Common myeloid progenitor, CD34-positive (primary cell): ENCODE data around the gene SBF2.

Source experiments
- CTCF ChIA-PET: fragments of 350-600 bp; sonication (Branson Sonifier 250); formaldehyde crosslinking; loops from one replicate; lab custom pipeline; 2021; ENCODE audit warnings: antibody characterized with exemption; lab: Charles Lee
- POLR2A ChIA-PET: fragments of 350-600 bp; sonication (Branson Sonifier 250); formaldehyde crosslinking; loops from one replicate; lab custom pipeline; 2021; ENCODE audit warnings: antibody characterized with exemption; lab: Charles Lee
- DNase-seq, 3 donors: peaks; one replicate each; pipeline versions ENCODE4 v3.0.0 to v3.0.0-alpha.2; 2013
- H3K27ac ChIP-seq, 2 experiments: 1 replicate in 1 of 2; 2 replicates in 1 of 2; pipeline ENCODE4 v1.7.0; 2013; ENCODE audit warnings: inconsistent platforms in 2 of 2, low read length in 2 of 2, mild to moderate bottlenecking in 2 of 2, low read depth in 1 of 2, moderate library complexity in 1 of 2; ENCODE audit not compliant: severe bottlenecking in 2 of 2, insufficient read depth in 1 of 2, poor library complexity in 1 of 2
- H3K27me3 ChIP-seq, 5 experiments: replicated peaks in 2 of 5; 1 replicate in 3 of 5; 2 replicates in 2 of 5; pipeline versions ENCODE4 v1.6.1 to v1.7.0; 2013; ENCODE audit warnings: low read length in 4 of 5, mild to moderate bottlenecking in 2 of 5, moderate library complexity in 2 of 5, inconsistent platforms in 1 of 5; ENCODE audit not compliant: insufficient read depth in 5 of 5, control insufficient read depth in 4 of 5
- H3K36me3 ChIP-seq, 4 experiments: 1 replicate in 2 of 4; 2 replicates in 2 of 4; pipeline versions ENCODE4 v1.6.1 to v1.7.0; 2013; ENCODE audit warnings: low read length in 3 of 4, control low read depth in 1 of 4, mild to moderate bottlenecking in 1 of 4; ENCODE audit not compliant: control insufficient read depth in 4 of 4, insufficient read depth in 4 of 4
- H3K4me1 ChIP-seq, 4 experiments: 1 replicate in 3 of 4; 2 replicates in 1 of 4; pipeline versions ENCODE4 v1.6.1 to v1.7.1; 2013; ENCODE audit warnings: low read length in 3 of 4, mild to moderate bottlenecking in 3 of 4, control low read depth in 1 of 4, inconsistent platforms in 1 of 4, moderate library complexity in 1 of 4; ENCODE audit not compliant: control insufficient read depth in 4 of 4, insufficient read depth in 4 of 4; ENCODE audit errors: control extremely low read depth in 1 of 4
- H3K4me3 ChIP-seq, 7 experiments: 1 replicate in 4 of 7; 2 replicates in 3 of 7; pipeline versions ENCODE4 v1.5.1 to v1.7.0; 2013; ENCODE audit warnings: mild to moderate bottlenecking in 7 of 7, low read length in 6 of 7, moderate library complexity in 6 of 7, inconsistent platforms in 2 of 7, low read depth in 2 of 7, control low read depth in 1 of 7; ENCODE audit not compliant: insufficient read depth in 4 of 7, control insufficient read depth in 1 of 7; ENCODE audit errors: extremely low read depth in 1 of 7
- H3K9me3 ChIP-seq, 5 experiments: 1 replicate in 4 of 5; 2 replicates in 1 of 5; pipeline versions ENCODE4 v1.6.1 to v1.7.1; 2013; ENCODE audit warnings: low read length in 4 of 5, mild to moderate bottlenecking in 2 of 5, inconsistent platforms in 1 of 5, low read depth in 1 of 5, moderate library complexity in 1 of 5; ENCODE audit not compliant: control insufficient read depth in 4 of 5, insufficient read depth in 2 of 5; ENCODE audit errors: control extremely low read depth in 1 of 5
- WGBS: methylation state at CpG from one replicate; pipeline ENCODE4 v1.1.5; 2013; ENCODE audit not compliant: insufficient coverage; 5-methylcytosine and 5-hydroxymethylcytosine counted together

Gene SBF2

GRCh38 chr11:9784602-9785315 lies 509.3 kb downstream of the SBF2 start:
- H3K4me3 ChIP-seq = no peak overlapping the region
- DNase-seq = peak in 1 of 3 donors; percentile 52
- H3K4me1 ChIP-seq = peaks cover 0 to 11% (median 6%) of the 10 kb centered on the region in 4 experiments
- H3K36me3 ChIP-seq = peaks cover 5 to 50% (median 31%) of the 10 kb centered on the region in 4 experiments
- H3K27ac ChIP-seq = no peak overlapping the region
- no peaks in the 10 kb centered on the region for H3K9me3 ChIP-seq
- ChIA-PET POLR2A (no interaction called here), CTCF (interaction anchor here (0.6 kb wide), 1 partner anchor 20 kb away, joined by 3 read pairs; no protein-coding TSS in a partner anchor)
- peaks cover 0 to 2% (median 0%) of the 10 kb centered on the region in 5 experiments for H3K27me3 ChIP-seq
- 93% methylated on average over 3 of the region's 6 CpGs for WGBS

GRCh38 chr11:9783986-9784385 lies 510.0 kb downstream of the SBF2 start:
- no peak for DNase-seq
- peaks cover 0 to 10% (median 6%) of the 10 kb centered on the region in 4 experiments for H3K4me1 ChIP-seq
- H3K27ac ChIP-seq = no peak overlapping the region
- H3K27me3 ChIP-seq = no peaks in the 10 kb centered on the region
- POLR2A ChIA-PET = no interaction called here
- 100% methylated on average over 1 of the region's 2 CpGs for WGBS
- H3K9me3 ChIP-seq = no peaks in the 10 kb centered on the region
- H3K36me3 ChIP-seq = peaks cover 5 to 55% (median 31%) of the 10 kb centered on the region in 4 experiments
- H3K4me3 ChIP-seq = no peak overlapping the region
- CTCF ChIA-PET = no interaction called here

GRCh38 chr11:9780929-9781328 lies 513.1 kb downstream of the SBF2 start:
- ChIA-PET CTCF (no interaction called here), POLR2A (no interaction called here)
- 95% methylated on average over 2 of the region's 4 CpGs for WGBS
- Histone ChIP-seq H3K4me1 (no peaks in the 10 kb centered on the region), H3K9me3 (no peaks in the 10 kb centered on the region), H3K4me3 (no peak overlapping the region), H3K36me3 (peaks cover 6 to 61% (median 23%) of the 10 kb centered on the region in 4 experiments), H3K27ac (no peak overlapping the region), H3K27me3 (no peaks in the 10 kb centered on the region)
- no peak for DNase-seq

- Histone ChIP-seq H3K9me3 (no peaks in the 10 kb centered on the region), H3K27ac (no peak overlapping the region), H3K36me3 (peaks cover 6 to 40% (median 16%) of the 10 kb centered on the region in 4 experiments), H3K4me3 (no peak overlapping the region), H3K27me3 (no peaks in the 10 kb centered on the region), H3K4me1 (no peaks in the 10 kb centered on the region)
- WGBS = 97% methylated on average over 3 of the region's 5 CpGs
- ChIA-PET POLR2A (no interaction called here), CTCF (no interaction called here)
- no peak for DNase-seq
Measured at GRCh38 chr11:9777525-9777924, 516.5 kb downstream of the SBF2 start.

GRCh38 chr11:9777066-9777465 lies 517.0 kb downstream of the SBF2 start:
- no peak for DNase-seq
- Histone ChIP-seq H3K36me3 (peaks cover 6 to 40% (median 16%) of the 10 kb centered on the region in 4 experiments), H3K9me3 (no peaks in the 10 kb centered on the region), H3K27me3 (no peaks in the 10 kb centered on the region), H3K4me1 (no peaks in the 10 kb centered on the region), H3K4me3 (no peak overlapping the region), H3K27ac (no peak overlapping the region)
- 100% methylated on average over 1 of the region's 2 CpGs for WGBS
- ChIA-PET POLR2A (interaction anchor here (0.6 kb wide), 1 partner anchor 11 kb away, joined by 4 read pairs; no protein-coding TSS in a partner anchor), CTCF (interaction anchor here (1.4 kb wide), 1 partner anchor 10 kb away, joined by 4 read pairs; no protein-coding TSS in a partner anchor)

- Histone ChIP-seq H3K4me3 (no peak overlapping the region), H3K4me1 (no peaks in the 10 kb centered on the region), H3K27ac (no peak overlapping the region), H3K27me3 (no peaks in the 10 kb centered on the region), H3K9me3 (no peaks in the 10 kb centered on the region), H3K36me3 (peaks cover 6 to 32% (median 15%) of the 10 kb centered on the region in 4 experiments)
- POLR2A ChIA-PET = interaction anchor here (0.6 kb wide), 1 partner anchor 12 kb away, joined by 5 read pairs; no protein-coding TSS in a partner anchor
- no CpG with 5 or more reads among the region's 1 CpG for WGBS
- CTCF ChIA-PET = interaction anchor here (0.6 to 1.4 kb wide), 2 partner anchors 9 to 33 kb away, joined by 3 to 4 read pairs; no protein-coding TSS in a partner anchor
- DNase-seq = no peak
Measured at GRCh38 chr11:9776203-9776602, 517.8 kb downstream of the SBF2 start.

GRCh38 chr11:9775398-9775779 lies 518.6 kb downstream of the SBF2 start:
- no peaks in the 10 kb centered on the region for H3K27me3 ChIP-seq
- no CpG with 5 or more reads among the region's 2 CpGs for WGBS
- H3K4me1 ChIP-seq = no peaks in the 10 kb centered on the region
- no peak overlapping the region for H3K4me3 ChIP-seq
- DNase-seq = no peak
- H3K36me3 ChIP-seq = peaks cover 1 to 24% (median 8%) of the 10 kb centered on the region in 4 experiments
- H3K9me3 ChIP-seq = no peaks in the 10 kb centered on the region
- ChIA-PET CTCF (interaction anchor here (0.9 to 1.4 kb wide), 2 partner anchors 8 to 17 kb away, joined by 3 to 4 read pairs; no protein-coding TSS in a partner anchor), POLR2A (interaction anchor here (0.6 kb wide), 1 partner anchor 13 kb away, joined by 5 read pairs; no protein-coding TSS in a partner anchor)
- H3K27ac ChIP-seq = no peak overlapping the region
